Measurements from ENCODE around the gene CLEC3B.

GRCh38 chr3:44999782-45000181 is 26.3 kb upstream of the CLEC3B start:
- TF ChIP-seq CTCF (IDR thresholded peaks at IDR 0.05; ENCODE audit: extremely low read depth in 1 of 2, insufficient read depth in 1 of 2, low read depth in 1 of 2, low read length in 2 of 2) (no peak), MYC (IDR thresholded peaks at IDR 0.05; ENCODE audit: low read depth, low read length) (no peak)
